DOHH2 (cell line): ENCODE measurements around the gene HBA2.
"Not testable (repeated sequence)": the region's sequence is repeated elsewhere in the genome, so short reads cannot be mapped to it uniquely, and the experiment has no call there.

Experiments used
- H3F3A ChIP-seq: fragments of 200-600 bp; sonication (generic), shearing (Covaris generic); 2 replicates; pipeline ENCODE4 v1.6.0; 2016; ENCODE audit warnings: antibody characterized with exemption, mild to moderate bottlenecking; ENCODE audit not compliant: control insufficient read depth, insufficient read depth
- H3K27ac ChIP-seq: fragments of 200-600 bp; sonication (generic); 2 replicates; pipeline ENCODE4 v1.5.1; 2014; ENCODE audit warnings: low read depth, mild to moderate bottlenecking, low read length, moderate library complexity
- H3K27me3 ChIP-seq: fragments of 200-600 bp; sonication (generic); 2 replicates; pipeline ENCODE4 v1.6.1; 2014; ENCODE audit warnings: mild to moderate bottlenecking, low read length, mixed read lengths; ENCODE audit not compliant: control insufficient read depth
- H3K36me3 ChIP-seq: fragments of 200-600 bp; sonication (generic); 2 replicates; pipeline ENCODE4 v1.6.1; 2014; ENCODE audit warnings: mild to moderate bottlenecking, low read length, moderate library complexity, mixed read lengths; ENCODE audit not compliant: control insufficient read depth
- H3K4me1 ChIP-seq: fragments of 200-600 bp; sonication (generic); 2 replicates; pipeline ENCODE4 v1.6.1; 2014; ENCODE audit warnings: mild to moderate bottlenecking, low read length, mixed read lengths; ENCODE audit not compliant: control insufficient read depth
- H3K4me2 ChIP-seq: fragments of 200-600 bp; sonication (generic); 2 replicates; pipeline ENCODE4 v1.6.0; 2014; ENCODE audit warnings: mild to moderate bottlenecking, low read length, moderate library complexity
- H3K4me3 ChIP-seq: fragments of 200-600 bp; sonication (generic); 2 replicates; pipeline ENCODE4 v1.5.1; 2014; ENCODE audit warnings: mild to moderate bottlenecking, low read length, mixed read lengths
- H3K79me2 ChIP-seq: fragments of 200-600 bp; sonication (generic); 2 replicates; pipeline ENCODE4 v1.6.1; 2014; ENCODE audit warnings: mild to moderate bottlenecking, low read length, mixed read lengths; ENCODE audit not compliant: control insufficient read depth
- H3K9me2 ChIP-seq: fragments of 200-600 bp; sonication (generic); replicated peaks from 2 replicates; pipeline ENCODE4 v1.6.1; 2014; ENCODE audit warnings: mild to moderate bottlenecking, low read length, mixed read lengths; ENCODE audit not compliant: control insufficient read depth
- H3K9me3 ChIP-seq: fragments of 200-600 bp; sonication (generic); 2 replicates; pipeline ENCODE4 v1.6.1; 2014; ENCODE audit warnings: antibody characterized with exemption, low read length, mixed read lengths; ENCODE audit not compliant: control insufficient read depth, insufficient read depth
- H4K20me1 ChIP-seq: fragments of 200-600 bp; sonication (generic); 2 replicates; pipeline ENCODE4 v1.6.0; 2014; ENCODE audit warnings: low read depth, mild to moderate bottlenecking, antibody characterized with exemption, low read length, moderate library complexity; ENCODE audit not compliant: control insufficient read depth, insufficient read depth
- EZH2phosphoT487 ChIP-seq: fragments of 200-600 bp; sonication (generic); IDR thresholded peaks from 2 replicates; pipeline ENCODE4 v1.6.1; 2017; ENCODE audit warnings: borderline replicate concordance, mild to moderate bottlenecking, antibody characterized with exemption, low read length, moderate library complexity, mixed read lengths
- TF ChIP-seq, protein P1 (sequence below): fragments of 200-600 bp; sonication (generic); IDR thresholded peaks from one replicate; pipeline ENCODE4 v1.5.1; 2014; ENCODE audit warnings: antibody characterized with exemption, mild to moderate bottlenecking, low read depth, low read length; ENCODE audit not compliant: poor library complexity, severe bottlenecking

The HBA2 gene

DNA sequence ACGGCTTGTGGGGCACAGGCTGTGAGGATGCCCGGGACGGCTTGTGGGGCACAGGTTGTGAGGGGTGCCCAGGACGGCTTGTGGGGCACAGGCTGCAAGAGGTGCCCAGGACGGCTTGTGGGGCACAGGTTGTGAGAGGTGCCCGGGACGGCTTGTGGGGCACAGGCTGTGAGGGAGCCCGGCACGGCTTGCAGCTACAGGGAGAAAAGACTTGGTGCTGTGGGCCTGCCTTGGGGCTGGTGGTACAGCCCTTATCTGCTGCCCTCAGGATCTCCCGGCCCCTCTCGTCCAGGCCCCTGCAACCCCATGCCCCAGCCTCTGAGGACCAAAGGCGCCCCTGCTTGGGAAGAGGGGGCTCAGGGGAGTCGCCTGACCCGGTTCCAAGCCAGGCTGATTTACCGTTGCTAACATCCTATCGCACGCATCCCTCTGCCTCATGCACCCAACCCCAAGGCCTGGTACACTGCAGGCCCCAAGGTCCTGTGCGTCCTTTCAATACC lies 11.9 kb upstream of the HBA2 start:
- H3K27ac ChIP-seq: no peak overlapping the region
- H3K79me2 ChIP-seq: no peaks in the 10 kb centered on the region
- H4K20me1 ChIP-seq: no peaks in the 10 kb centered on the region; the same call in 1 of the 2 replicates
- H3K27me3 ChIP-seq: peaks cover 17% of the 10 kb centered on the region
- no peak overlapping the region for H3K4me2 ChIP-seq
- peaks cover 27% of the 10 kb centered on the region for H3K4me1 ChIP-seq
- TF ChIP-seq, protein P1, sequence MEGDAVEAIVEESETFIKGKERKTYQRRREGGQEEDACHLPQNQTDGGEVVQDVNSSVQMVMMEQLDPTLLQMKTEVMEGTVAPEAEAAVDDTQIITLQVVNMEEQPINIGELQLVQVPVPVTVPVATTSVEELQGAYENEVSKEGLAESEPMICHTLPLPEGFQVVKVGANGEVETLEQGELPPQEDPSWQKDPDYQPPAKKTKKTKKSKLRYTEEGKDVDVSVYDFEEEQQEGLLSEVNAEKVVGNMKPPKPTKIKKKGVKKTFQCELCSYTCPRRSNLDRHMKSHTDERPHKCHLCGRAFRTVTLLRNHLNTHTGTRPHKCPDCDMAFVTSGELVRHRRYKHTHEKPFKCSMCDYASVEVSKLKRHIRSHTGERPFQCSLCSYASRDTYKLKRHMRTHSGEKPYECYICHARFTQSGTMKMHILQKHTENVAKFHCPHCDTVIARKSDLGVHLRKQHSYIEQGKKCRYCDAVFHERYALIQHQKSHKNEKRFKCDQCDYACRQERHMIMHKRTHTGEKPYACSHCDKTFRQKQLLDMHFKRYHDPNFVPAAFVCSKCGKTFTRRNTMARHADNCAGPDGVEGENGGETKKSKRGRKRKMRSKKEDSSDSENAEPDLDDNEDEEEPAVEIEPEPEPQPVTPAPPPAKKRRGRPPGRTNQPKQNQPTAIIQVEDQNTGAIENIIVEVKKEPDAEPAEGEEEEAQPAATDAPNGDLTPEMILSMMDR: no peak
- no peak for TF ChIP-seq EZH2phosphoT487
- H3K9me3 ChIP-seq: no peaks in the 10 kb centered on the region
- H3F3A ChIP-seq: peaks cover 9% of the 10 kb centered on the region; the same call in 1 of the 2 replicates
- H3K36me3 ChIP-seq: no peaks in the 10 kb centered on the region
- H3K9me2 ChIP-seq: no peaks in the 10 kb centered on the region
- H3K4me3 ChIP-seq: no peak overlapping the region

DNA sequence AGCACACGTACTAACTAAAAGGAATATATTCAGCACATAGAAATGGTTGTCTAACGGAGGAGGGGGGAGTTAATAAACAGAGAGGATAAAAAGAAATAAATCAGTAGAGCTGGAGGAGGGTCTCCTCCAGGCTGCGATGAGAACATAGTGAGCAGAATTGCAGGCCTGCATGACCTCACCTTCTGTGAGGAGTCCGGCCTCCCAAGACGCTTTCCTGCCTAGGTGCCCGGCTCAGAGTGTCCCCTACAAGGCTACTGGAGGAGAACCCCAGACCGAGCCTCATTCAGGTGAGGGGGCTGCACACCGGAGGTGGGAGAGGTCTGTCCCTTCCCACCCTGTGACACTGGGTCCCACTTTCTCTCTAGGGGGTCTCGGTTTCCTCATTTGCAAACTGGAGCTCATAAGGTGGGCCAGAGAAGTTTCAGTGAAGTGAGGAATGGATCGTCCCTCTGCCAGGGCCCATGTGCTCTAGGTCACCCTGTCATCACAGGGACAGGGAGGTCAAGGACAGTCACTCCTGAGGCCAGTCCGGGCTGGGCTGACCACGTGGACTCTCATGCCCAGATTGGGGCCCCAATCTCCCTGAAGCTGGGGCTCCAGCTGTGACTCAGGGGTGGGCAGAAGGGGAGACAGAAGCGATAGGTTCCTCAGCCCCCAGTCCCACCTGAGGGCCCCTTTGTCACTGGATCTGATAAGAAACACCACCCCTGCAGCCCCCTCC lies 10.2 kb upstream of the HBA2 start:
- H3K27me3 ChIP-seq: peaks cover 31% of the 10 kb centered on the region
- peaks cover 9% of the 10 kb centered on the region; the same call in 1 of the 2 replicates for H3F3A ChIP-seq
- H3K9me3 ChIP-seq: no peaks in the 10 kb centered on the region
- H4K20me1 ChIP-seq: no peaks in the 10 kb centered on the region; the same call in 1 of the 2 replicates
- H3K36me3 ChIP-seq: no peaks in the 10 kb centered on the region
- no peak overlapping the region for H3K27ac ChIP-seq
- no peak for TF ChIP-seq EZH2phosphoT487
- TF ChIP-seq, protein P1: no peak
- H3K9me2 ChIP-seq: no peaks in the 10 kb centered on the region
- no peaks in the 10 kb centered on the region for H3K79me2 ChIP-seq
- H3K4me3 ChIP-seq: no peak overlapping the region
- peaks cover 27% of the 10 kb centered on the region for H3K4me1 ChIP-seq
- no peak overlapping the region for H3K4me2 ChIP-seq

DNA sequence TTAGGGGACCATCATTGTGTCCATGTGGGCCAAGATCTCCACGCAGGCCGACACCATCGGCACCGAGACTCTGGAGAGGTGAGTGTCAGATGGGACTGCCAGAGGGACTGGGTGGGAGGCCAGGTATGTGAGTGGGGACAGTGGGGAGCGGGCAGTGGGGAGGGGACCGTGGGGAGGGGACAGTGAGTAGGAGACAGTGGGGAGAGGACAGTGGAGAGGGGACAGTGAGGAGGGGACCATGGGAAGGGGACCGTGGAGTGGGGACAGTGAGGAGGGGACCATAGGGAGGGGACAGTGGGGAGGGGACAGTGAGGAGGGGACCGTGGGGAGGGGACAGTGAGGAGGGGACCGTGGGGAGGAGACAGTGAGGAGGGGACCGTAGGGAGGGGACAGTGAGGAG lies 9.5 kb upstream of the HBA2 start:
- H3K79me2 ChIP-seq, H3K36me3 ChIP-seq, H3K4me2 ChIP-seq, H3F3A ChIP-seq, H3K4me3 ChIP-seq, H3K9me2 ChIP-seq, H3K9me3 ChIP-seq, H3K27ac ChIP-seq, H4K20me1 ChIP-seq: not testable (repeated sequence)
- Histone ChIP-seq H3K27me3 (peaks cover 38% of the 10 kb centered on the region), H3K4me1 (peaks cover 24% of the 10 kb centered on the region)

DNA sequence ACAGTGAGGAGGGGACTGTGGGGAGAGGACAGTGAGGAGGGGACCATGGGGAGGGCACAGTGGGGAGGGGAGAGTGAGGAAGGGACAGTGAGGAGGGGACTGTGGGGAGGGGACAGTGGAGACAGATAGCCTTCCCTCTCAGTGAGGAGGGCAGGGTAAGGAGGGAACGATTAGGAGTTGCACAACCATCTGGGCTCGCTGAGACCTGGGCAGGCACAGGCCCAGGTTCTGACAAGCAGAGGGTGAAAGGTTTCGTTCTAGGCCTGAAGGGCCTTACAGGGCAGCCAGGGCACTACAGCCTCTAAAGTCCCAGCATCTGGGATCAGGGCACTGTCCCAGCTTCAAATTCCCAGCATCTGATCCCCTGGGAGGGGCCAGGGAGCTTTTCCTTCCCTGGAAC lies 9.0 kb upstream of the HBA2 start:
- not testable (repeated sequence) for H3K4me3 ChIP-seq, H3F3A ChIP-seq, H3K36me3 ChIP-seq, H3K9me3 ChIP-seq, H3K27ac ChIP-seq, H3K79me2 ChIP-seq, H3K4me2 ChIP-seq, H3K9me2 ChIP-seq, H4K20me1 ChIP-seq
- peaks cover 43% of the 10 kb centered on the region for H3K27me3 ChIP-seq
- peaks cover 20% of the 10 kb centered on the region for H3K4me1 ChIP-seq

DNA sequence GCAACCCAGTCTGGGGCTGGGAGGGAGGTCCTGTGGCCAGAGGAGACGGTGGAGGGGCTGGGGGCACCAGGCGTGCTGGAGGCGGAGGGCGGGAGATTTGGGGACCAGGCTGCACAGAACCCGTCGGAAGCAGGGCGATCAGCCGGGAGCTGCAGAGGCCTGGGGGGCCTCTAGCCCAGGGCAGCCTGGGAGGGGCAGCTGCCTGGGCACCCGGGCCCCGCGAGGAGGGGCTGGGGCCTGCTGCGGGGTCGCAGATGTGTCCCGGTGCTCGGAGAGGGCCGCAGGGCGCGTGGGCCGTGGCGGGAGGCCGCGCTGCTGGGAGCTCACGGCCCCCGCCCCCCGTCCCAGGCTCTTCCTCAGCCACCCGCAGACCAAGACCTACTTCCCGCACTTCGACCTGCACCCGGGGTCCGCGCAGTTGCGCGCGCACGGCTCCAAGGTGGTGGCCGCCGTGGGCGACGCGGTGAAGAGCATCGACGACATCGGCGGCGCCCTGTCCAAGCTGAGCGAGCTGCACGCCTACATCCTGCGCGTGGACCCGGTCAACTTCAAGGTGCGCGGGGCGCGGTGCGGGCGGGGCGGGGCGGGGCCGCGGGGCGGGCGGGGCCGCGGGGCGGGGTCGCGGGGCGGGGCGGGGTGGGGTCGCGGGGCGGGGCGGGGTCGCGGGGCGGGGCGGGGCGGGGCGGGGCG lies 8.4 kb upstream of the HBA2 start:
- Histone ChIP-seq H3K4me1 (peaks cover 20% of the 10 kb centered on the region), H3K27me3 (peaks cover 48% of the 10 kb centered on the region)
- H3K4me3 ChIP-seq, H3K27ac ChIP-seq, H3K9me3 ChIP-seq, H3F3A ChIP-seq, H3K4me2 ChIP-seq, H3K36me3 ChIP-seq, H4K20me1 ChIP-seq, H3K9me2 ChIP-seq, H3K79me2 ChIP-seq: not testable (repeated sequence)
